Stimulated activated CD8-positive, alpha-beta memory T cell treated with anti-CD3 and anti-CD28 coated beads, Interleukin-7, amount 100 ng/mL, for 24 hours (primary cell): Measurements from ENCODE around the gene TPK1.

Source experiments
- DNase-seq: peaks from one replicate; pipeline ENCODE4 v3.0.0-alpha.2; 2020; ENCODE audit warnings: low read depth

TPK1 gene

DNA sequence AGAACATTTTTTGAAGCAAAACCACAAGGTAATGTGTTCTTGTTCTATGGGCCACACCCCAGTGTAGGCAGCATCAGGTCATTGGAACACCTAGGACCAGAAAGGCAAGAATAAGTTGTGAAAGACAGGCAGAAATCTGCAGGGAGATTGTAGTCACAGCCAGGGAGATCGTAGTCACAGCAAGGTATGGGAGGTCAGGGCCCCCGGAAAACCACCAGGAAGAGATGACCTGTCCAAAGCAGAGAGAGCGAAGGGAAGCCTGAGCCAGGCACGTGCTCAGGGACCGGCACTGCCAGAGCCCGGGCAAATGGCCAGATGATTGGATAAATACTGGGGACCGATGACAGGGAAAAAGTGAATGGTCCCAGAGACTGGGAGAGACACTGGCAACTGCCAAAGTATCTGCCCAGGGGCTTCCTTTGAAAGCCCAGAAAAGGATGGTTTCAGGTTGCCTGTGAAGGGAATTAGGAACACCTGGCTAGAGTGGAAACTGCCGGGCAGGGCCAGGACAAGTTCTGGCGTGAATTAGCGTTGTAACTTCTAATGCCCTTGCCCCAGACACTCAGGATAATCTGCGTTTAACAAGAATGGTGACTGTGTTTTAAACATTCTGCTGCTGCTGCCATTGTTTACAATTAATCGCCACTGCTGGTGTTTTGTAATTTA, 428.5 kb downstream of the TPK1 start:
- no peak for DNase-seq

DNA sequence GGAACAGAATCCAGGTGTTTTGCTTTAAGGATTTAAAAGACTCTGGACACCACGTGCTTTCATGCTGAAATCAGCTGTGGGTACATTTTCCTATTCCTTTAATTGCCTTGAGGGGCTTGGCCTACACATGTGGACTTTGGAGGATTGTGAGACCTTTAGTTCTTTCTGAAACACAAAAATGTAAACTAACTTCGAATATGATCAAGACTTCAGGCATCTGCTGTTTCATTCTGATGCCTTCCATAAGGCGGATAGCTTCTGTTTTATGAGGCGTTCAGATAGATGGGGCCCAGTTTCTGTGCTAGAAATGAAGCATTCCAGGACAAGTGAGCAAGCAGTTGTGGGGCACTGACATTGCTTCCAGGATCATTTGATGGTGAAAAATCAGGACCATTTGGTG, 430.9 kb downstream of the TPK1 start:
- DNase-seq = no peak

GRCh38 chr7:144403649-144404061, 432.2 kb downstream of the TPK1 start, which contains the start of gene NOBOX:
Gene NOBOX (minus strand): TSS chr7:144403693.
- no peak for DNase-seq

- DNase-seq = no peak
Measured at GRCh38 chr7:144403102-144403501, 432.8 kb downstream of the TPK1 start.
